Keratinocyte (primary cell): Measurements from ENCODE around the gene P2RX7.

Experiments
- EZH2 ChIP-seq: IDR thresholded peaks from one replicate; pipeline ENCODE4 v1.6.1; 2012; ENCODE audit warnings: inconsistent platforms, mild to moderate bottlenecking, low read length, moderate library complexity
- TF ChIP-seq, protein P1 (sequence below), 3 experiments: IDR thresholded peaks in 1 of 3; conservative IDR thresholded peaks in 1 of 3; optimal IDR thresholded peaks in 1 of 3; 2 replicates in 2 of 3; 3 replicates in 1 of 3; pipeline versions ENCODE3 to v1.5.1; 2011; ENCODE audit warnings: low read length in 3 of 3, mild to moderate bottlenecking in 3 of 3, moderate library complexity in 2 of 3, control low read depth in 1 of 3, inconsistent platforms in 1 of 3; ENCODE audit not compliant: insufficient read depth in 2 of 3; ENCODE audit errors: extremely low read depth in 1 of 3

DNA sequence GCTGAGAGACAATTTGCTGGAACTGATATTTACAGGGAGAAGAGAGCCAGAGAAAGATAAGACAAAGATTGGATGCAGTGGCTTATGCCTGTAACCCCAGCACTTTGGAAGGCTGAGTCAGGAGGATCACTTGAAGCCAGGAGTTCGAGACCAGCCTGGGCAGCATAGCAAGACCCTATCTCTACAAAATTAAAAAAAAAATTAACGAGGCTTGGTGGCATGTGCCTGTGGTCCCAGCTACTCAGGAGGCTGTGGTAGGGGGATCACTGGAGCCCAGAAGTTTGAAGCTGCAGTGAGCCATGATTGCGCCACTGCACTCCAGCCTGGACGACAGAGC lies 2.9 kb upstream of the P2RX7 start:
- TF ChIP-seq, protein P1, sequence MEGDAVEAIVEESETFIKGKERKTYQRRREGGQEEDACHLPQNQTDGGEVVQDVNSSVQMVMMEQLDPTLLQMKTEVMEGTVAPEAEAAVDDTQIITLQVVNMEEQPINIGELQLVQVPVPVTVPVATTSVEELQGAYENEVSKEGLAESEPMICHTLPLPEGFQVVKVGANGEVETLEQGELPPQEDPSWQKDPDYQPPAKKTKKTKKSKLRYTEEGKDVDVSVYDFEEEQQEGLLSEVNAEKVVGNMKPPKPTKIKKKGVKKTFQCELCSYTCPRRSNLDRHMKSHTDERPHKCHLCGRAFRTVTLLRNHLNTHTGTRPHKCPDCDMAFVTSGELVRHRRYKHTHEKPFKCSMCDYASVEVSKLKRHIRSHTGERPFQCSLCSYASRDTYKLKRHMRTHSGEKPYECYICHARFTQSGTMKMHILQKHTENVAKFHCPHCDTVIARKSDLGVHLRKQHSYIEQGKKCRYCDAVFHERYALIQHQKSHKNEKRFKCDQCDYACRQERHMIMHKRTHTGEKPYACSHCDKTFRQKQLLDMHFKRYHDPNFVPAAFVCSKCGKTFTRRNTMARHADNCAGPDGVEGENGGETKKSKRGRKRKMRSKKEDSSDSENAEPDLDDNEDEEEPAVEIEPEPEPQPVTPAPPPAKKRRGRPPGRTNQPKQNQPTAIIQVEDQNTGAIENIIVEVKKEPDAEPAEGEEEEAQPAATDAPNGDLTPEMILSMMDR (optimal IDR thresholded peaks at IDR 0.05 in 1 of 3, IDR thresholded peaks at IDR 0.05 in 1 of 3, conservative IDR thresholded peaks at IDR 0.05 in 1 of 3; ENCODE audit: extremely low read depth in 1 of 3, insufficient read depth in 2 of 3, low read length in 3 of 3), result no peak
- no peak for TF ChIP-seq EZH2
